Upper lobe of left lung (tissue), 4 donors: Measurements from ENCODE around the gene SOX5.

Experiments
- CTCF ChIP-seq, 6 experiments: fragments of 450-650 bp in 4 of 6; fragments of 200-600 bp in 2 of 6; sonication (generic) in 2 of 6; IDR thresholded peaks; one replicate each; pipeline ENCODE4 v1.5.1; 2016 to 2019; ENCODE audit warnings: antibody characterized with exemption in 6 of 6
- EP300 ChIP-seq, 4 donors: sonication (generic); formaldehyde crosslinking; IDR thresholded peaks; one replicate each; pipeline ENCODE4 v1.5.1; 2017; ENCODE audit warnings: antibody characterized with exemption in 4 of 4, control low read depth in 2 of 4
- POLR2A ChIP-seq, 4 donors: fragments of 450-650 bp; IDR thresholded peaks; one replicate each; pipeline ENCODE4 v1.5.1; 2016 to 2017; ENCODE audit warnings: antibody characterized with exemption in 4 of 4, mild to moderate bottlenecking in 2 of 4

DNA sequence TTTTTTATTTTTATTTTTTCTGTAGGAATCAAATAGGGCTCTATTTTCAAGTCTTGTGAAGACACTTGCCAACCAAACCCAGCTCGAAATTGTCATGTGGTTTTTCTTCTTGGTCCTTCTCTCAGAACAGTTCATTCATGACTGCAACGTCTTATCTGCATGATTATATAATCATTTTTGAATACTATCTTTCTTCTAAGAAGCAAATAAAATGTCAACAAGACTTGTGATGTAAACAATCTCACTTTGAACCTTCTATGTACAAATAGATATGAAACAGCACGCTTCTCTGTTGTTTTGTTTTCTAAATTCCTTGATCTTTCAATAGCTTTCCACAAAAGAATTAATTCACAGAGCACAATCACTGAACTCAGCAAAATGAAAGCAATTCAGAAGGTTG, 320.7 kb downstream of the SOX5 start:
- no peak for TF ChIP-seq CTCF (IDR thresholded peaks at IDR 0.05)
- no peak for TF ChIP-seq EP300 (IDR thresholded peaks at IDR 0.05)
- TF ChIP-seq POLR2A (IDR thresholded peaks at IDR 0.05) = no peak
